Activated CD4-positive, alpha-beta T cell treated with anti-CD3 and anti-CD28 coated beads for 36 hours (primary cell): ENCODE results near the gene TMEM87B. TPM values are rescaled to one million over a fixed set of nuclear protein-coding genes. Genes with fewer than 3 reads are reported as not detected.

Experiments used
- ATAC-seq: fragments of 200-7000 bp; cut with Tn5 transposase; one replicate; pipeline ENCODE4 v1.10.0; 2021; ENCODE audit warnings: mild to moderate bottlenecking, moderate library complexity
- CTCF ChIA-PET: fragments of 350-600 bp; sonication (Branson Sonifier 250); formaldehyde crosslinking; loops from one replicate; lab custom pipeline; 2021; ENCODE audit warnings: antibody characterized with exemption; lab: Charles Lee
- POLR2A ChIA-PET: fragments of 350-600 bp; sonication (Branson Sonifier 250); formaldehyde crosslinking; loops from one replicate; lab custom pipeline; 2021; ENCODE audit warnings: antibody characterized with exemption, inconsistent platforms; lab: Charles Lee
- DNase-seq: peaks from one replicate; pipeline ENCODE4 v3.0.0-alpha.2; 2020
- H3K27ac Mint-ChIP-seq: one replicate; pipeline ENCODE4 v1.8.0; 2021; ENCODE audit warnings: mixed read lengths
- H3K27me3 Mint-ChIP-seq: one replicate; pipeline ENCODE4 v1.8.0; 2021; ENCODE audit warnings: mixed read lengths
- H3K36me3 Mint-ChIP-seq: one replicate; pipeline ENCODE4 v1.8.0; 2021; ENCODE audit warnings: low read depth, mixed read lengths
- H3K4me1 Mint-ChIP-seq: one replicate; pipeline ENCODE4 v1.8.0; 2021; ENCODE audit warnings: mixed read lengths
- H3K4me3 Mint-ChIP-seq: one replicate; pipeline ENCODE4 v1.8.0; 2021; ENCODE audit warnings: mild to moderate bottlenecking, moderate library complexity, mixed read lengths
- H3K9me3 Mint-ChIP-seq: one replicate; pipeline ENCODE4 v1.8.0; 2021; ENCODE audit warnings: low read depth, mixed read lengths
- intact Hi-C, 2 experiments: fragments of 100-400 bp; cut with DNase I in 1 of 2; cut with micrococcal nuclease in 1 of 2; formaldehyde crosslinking; loops; one replicate each; pipeline versions ENCODE4 v1.14.2 to v1.15.1; 2022 to 2024; cut with DNase I, micrococcal nuclease
- total RNA-seq, 2 experiments: library from RNA; stranded (reverse); gene quantifications; one replicate each; pipeline ENCODE4 v1.2.3, GENCODE V29; 2021

The TMEM87B gene
- total RNA-seq, 2 experiments from 2014 or later: 14.5 to 17.6 TPM

- peaks cover 2% of the 10 kb centered on the region for H3K36me3 Mint-ChIP-seq
- no peaks in the 10 kb centered on the region for H3K27me3 Mint-ChIP-seq
- H3K4me1 Mint-ChIP-seq: peaks cover 44% of the 10 kb centered on the region
- no peak overlapping the region for H3K4me3 Mint-ChIP-seq
- intact Hi-C loops: no loop called here
- no peak overlapping the region for H3K27ac Mint-ChIP-seq
- no peak for DNase-seq
- ChIA-PET POLR2A (no interaction called here), CTCF (no interaction called here)
- no peak for ATAC-seq
- H3K9me3 Mint-ChIP-seq: no peaks in the 10 kb centered on the region
These were observed 97.6 kb downstream of the TMEM87B start for GRCh38 chr2:112152476-112153178.

GRCh38 chr2:112153179-112153490 lies 98.1 kb downstream of the TMEM87B start:
- no peak for DNase-seq
- no peak overlapping the region for H3K4me3 Mint-ChIP-seq
- ChIA-PET POLR2A (no interaction called here), CTCF (no interaction called here)
- no peaks in the 10 kb centered on the region for H3K9me3 Mint-ChIP-seq
- intact Hi-C loops: no loop called here
- peaks cover 45% of the 10 kb centered on the region for H3K4me1 Mint-ChIP-seq
- no peak overlapping the region for H3K27ac Mint-ChIP-seq
- peaks cover 2% of the 10 kb centered on the region for H3K36me3 Mint-ChIP-seq
- no peaks in the 10 kb centered on the region for H3K27me3 Mint-ChIP-seq
- no peak for ATAC-seq

GRCh38 chr2:112153501-112153900 lies 98.4 kb downstream of the TMEM87B start:
- peaks cover 2% of the 10 kb centered on the region for H3K36me3 Mint-ChIP-seq
- H3K27ac Mint-ChIP-seq: no peak overlapping the region
- CTCF ChIA-PET: no interaction called here
- H3K27me3 Mint-ChIP-seq: no peaks in the 10 kb centered on the region
- intact Hi-C loops: no loop called here
- POLR2A ChIA-PET: no interaction called here
- H3K9me3 Mint-ChIP-seq: no peaks in the 10 kb centered on the region
- H3K4me3 Mint-ChIP-seq: no peak overlapping the region
- H3K4me1 Mint-ChIP-seq: peaks cover 45% of the 10 kb centered on the region
- no peak for DNase-seq
- no peak for ATAC-seq

GRCh38 chr2:112154246-112155117 lies 99.4 kb downstream of the TMEM87B start:
- Mint-ChIP-seq H3K4me1 (peaks cover 45% of the 10 kb centered on the region), H3K9me3 (no peaks in the 10 kb centered on the region), H3K27ac (peak overlapping the region; percentile 88), H3K4me3 (no peak overlapping the region), H3K27me3 (no peaks in the 10 kb centered on the region), H3K36me3 (peaks cover 2% of the 10 kb centered on the region)
- intact Hi-C loops: loop anchor here in 1 of 2 experiments (2.0 kb wide), 1 partner anchor 26 kb away; no protein-coding TSS in a partner anchor
- DNase-seq (peak; percentile 67), ATAC-seq (peak; percentile 62)
- ChIA-PET POLR2A (interaction anchor here (0.6 kb wide), 2 partner anchors 112 to 154 kb away, joined by 4 read pairs; no protein-coding TSS in a partner anchor), CTCF (interaction anchor here (1.5 kb wide), 1 partner anchor 99 kb away, joined by 4 read pairs; no protein-coding TSS in a partner anchor)

GRCh38 chr2:112155331-112156151 lies 100.5 kb downstream of the TMEM87B start:
- Mint-ChIP-seq H3K27ac (peak overlapping the region; percentile 88), H3K4me3 (peak overlapping the region; percentile 24), H3K4me1 (peaks cover 49% of the 10 kb centered on the region), H3K9me3 (no peaks in the 10 kb centered on the region), H3K36me3 (peaks cover 2% of the 10 kb centered on the region), H3K27me3 (no peaks in the 10 kb centered on the region)
- peak; percentile 67 for DNase-seq
- peak; percentile 45 for ATAC-seq
- POLR2A ChIA-PET: interaction anchor here (0.6 kb wide), 1 partner anchor 111 kb away, joined by 4 read pairs; no protein-coding TSS in a partner anchor
- CTCF ChIA-PET: interaction anchor here (0.6 to 1.5 kb wide), 7 partner anchors 9 to 296 kb away, joined by 3 to 4 read pairs (median 3); no protein-coding TSS in a partner anchor
- intact Hi-C loops: loop anchor here (1.0 to 2.0 kb wide), 2 partner anchors 25 to 27 kb away; no protein-coding TSS in a partner anchor

- CTCF ChIA-PET: interaction anchor here (0.6 to 1.3 kb wide), 7 partner anchors 8 to 295 kb away, joined by 3 to 4 read pairs (median 3); no protein-coding TSS in a partner anchor
These were observed 101.3 kb downstream of the TMEM87B start for GRCh38 chr2:112156152-112156986.

GRCh38 chr2:112157472-112157871 lies 102.4 kb downstream of the TMEM87B start:
- Mint-ChIP-seq H3K4me3 (no peak overlapping the region), H3K36me3 (peaks cover 2% of the 10 kb centered on the region), H3K9me3 (no peaks in the 10 kb centered on the region), H3K27ac (peak overlapping the region; percentile 82), H3K4me1 (peaks cover 49% of the 10 kb centered on the region), H3K27me3 (no peaks in the 10 kb centered on the region)
- peak; percentile 26 for DNase-seq
- intact Hi-C loops: no loop called here
- ChIA-PET POLR2A (no interaction called here), CTCF (no interaction called here)
- ATAC-seq: no peak

More at GRCh38 chr2:112156152-112156986, 101.3 kb downstream of the TMEM87B start:
- no peaks in the 10 kb centered on the region for H3K27me3 Mint-ChIP-seq
- DNase-seq: peak; percentile 69
- POLR2A ChIA-PET: no interaction called here
- peaks cover 2% of the 10 kb centered on the region for H3K36me3 Mint-ChIP-seq
- peak overlapping the region; percentile 88 for H3K27ac Mint-ChIP-seq
- intact Hi-C loops: loop anchor here in 1 of 2 experiments (1.0 kb wide), 1 partner anchor 26 kb away; no protein-coding TSS in a partner anchor
- peaks cover 49% of the 10 kb centered on the region for H3K4me1 Mint-ChIP-seq
- peak; percentile 47 for ATAC-seq
- peak overlapping the region; percentile 46 for H3K4me3 Mint-ChIP-seq
- no peaks in the 10 kb centered on the region for H3K9me3 Mint-ChIP-seq

GRCh38 chr2:112159454-112159921 lies 104.4 kb downstream of the TMEM87B start:
- Mint-ChIP-seq H3K27ac (peak overlapping the region; percentile 9), H3K27me3 (no peaks in the 10 kb centered on the region), H3K36me3 (peaks cover 2% of the 10 kb centered on the region), H3K4me1 (peaks cover 35% of the 10 kb centered on the region), H3K9me3 (no peaks in the 10 kb centered on the region), H3K4me3 (no peak overlapping the region)
- ATAC-seq: no peak
- intact Hi-C loops: no loop called here
- ChIA-PET POLR2A (no interaction called here), CTCF (interaction anchor here (0.7 kb wide), 1 partner anchor 265 kb away, joined by 3 read pairs; no protein-coding TSS in a partner anchor)
- no peak for DNase-seq

GRCh38 chr2:112160283-112161250 lies 105.5 kb downstream of the TMEM87B start:
- Mint-ChIP-seq H3K36me3 (peaks cover 2% of the 10 kb centered on the region), H3K27ac (no peak overlapping the region), H3K4me1 (peaks cover 24% of the 10 kb centered on the region), H3K4me3 (no peak overlapping the region), H3K27me3 (no peaks in the 10 kb centered on the region), H3K9me3 (no peaks in the 10 kb centered on the region)
- intact Hi-C loops: no loop called here
- no peak for ATAC-seq
- ChIA-PET CTCF (no interaction called here), POLR2A (no interaction called here)
- DNase-seq: no peak
